K562 (cell line): ENCODE data around the gene ILF2. TPM values are rescaled to one million over a fixed set of nuclear protein-coding genes. Genes with fewer than 3 reads are reported as not detected.
A peak's percentile ranks its signal among the peaks of the same experiment; 100 is the strongest.

Source experiments
- BCLAF1 ChIP-seq, 2 experiments: fragments of 450-650 bp in 1 of 2; IDR thresholded peaks; 2 replicates each; pipeline ENCODE4 v1.6.1; 2011 to 2017; ENCODE audit warnings: low read depth in 2 of 2, antibody characterized with exemption in 1 of 2, borderline replicate concordance in 1 of 2, low read length in 1 of 2, mild to moderate bottlenecking in 1 of 2, mixed read lengths in 1 of 2; ENCODE audit not compliant: control insufficient read depth in 1 of 2
- CHD4 ChIP-seq: fragments of 200-600 bp; sonication (generic); IDR thresholded peaks from 3 replicates; pipeline ENCODE4 v1.6.1; 2012; ENCODE audit warnings: low read depth, mild to moderate bottlenecking, mixed read lengths, low read length, inconsistent platforms; ENCODE audit not compliant: insufficient read depth, insufficient replicate concordance, poor library complexity, severe bottlenecking
- ELF2 ChIP-seq: fragments of 250-450 bp; sonication (Bioruptor Pico); IDR thresholded peaks from 2 replicates; pipeline ENCODE4 v1.5.0; 2021; ENCODE audit warnings: mild to moderate bottlenecking
- FOXO4 ChIP-seq: fragments of 450-650 bp; formaldehyde crosslinking; IDR thresholded peaks from 2 replicates; pipeline ENCODE4 v1.4.0; 2020; ENCODE audit warnings: mild to moderate bottlenecking, moderate library complexity
- GMEB1 ChIP-seq: fragments of 250-450 bp; sonication (Bioruptor Pico); IDR thresholded peaks from 2 replicates; pipeline ENCODE4 v1.4.0; 2020; ENCODE audit warnings: mild to moderate bottlenecking
- KDM5B ChIP-seq: fragments of 200-600 bp; sonication (generic); IDR thresholded peaks from 2 replicates; pipeline ENCODE4 v1.6.1; 2012; ENCODE audit warnings: low read depth, mild to moderate bottlenecking, moderate library complexity, low read length, control low read depth, inconsistent platforms; ENCODE audit not compliant: insufficient replicate concordance
- NFRKB ChIP-seq: fragments of 450-650 bp; IDR thresholded peaks from 2 replicates; pipeline ENCODE4 v1.6.1; 2016; ENCODE audit warnings: low read depth
- PRMT5 ChIP-seq: sonication (generic); formaldehyde crosslinking; IDR thresholded peaks from 2 replicates; pipeline ENCODE4 v1.5.0; 2020; ENCODE audit warnings: missing genetic modification reagents
- PYGO2 ChIP-seq: fragments of 450-650 bp; IDR thresholded peaks from 2 replicates; pipeline ENCODE4 v1.6.1; 2016; ENCODE audit warnings: mild to moderate bottlenecking, missing genetic modification characterization, moderate library complexity, missing compliant biosample characterization
- SMAD2 ChIP-seq: fragments of 150-350 bp; IDR thresholded peaks from 2 replicates; pipeline ENCODE4 v1.6.1; 2014; ENCODE audit warnings: low read depth, mild to moderate bottlenecking, low read length
- SRSF1 ChIP-seq: fragments of 200-400 bp; formaldehyde crosslinking; IDR thresholded peaks from 2 replicates; pipeline ENCODE4 v1.6.1; 2017; ENCODE audit warnings: mild to moderate bottlenecking, low read depth, low read length, moderate library complexity
- SRSF3 ChIP-seq: fragments of 200-400 bp; formaldehyde crosslinking; IDR thresholded peaks from 2 replicates; pipeline ENCODE4 v1.6.1; 2016; ENCODE audit warnings: mild to moderate bottlenecking, low read length, moderate library complexity; ENCODE audit not compliant: insufficient read depth
- ZMIZ1 ChIP-seq, 2 experiments: fragments of 150-350 bp in 1 of 2; IDR thresholded peaks; 2 replicates each; pipeline ENCODE4 v1.6.1; 2012 to 2016; ENCODE audit warnings: low read depth in 2 of 2, low read length in 2 of 2, mild to moderate bottlenecking in 1 of 2, moderate library complexity in 1 of 2
- ZNF583 ChIP-seq: fragments of 250-450 bp; sonication (Bioruptor Pico); IDR thresholded peaks from 2 replicates; pipeline ENCODE4 v1.4.0; 2020
- ZNF696 ChIP-seq: fragments of 250-450 bp; sonication (Bioruptor Pico); conservative IDR thresholded peaks from 2 replicates; pipeline ENCODE4 v1.4.0; 2020; ENCODE audit warnings: mild to moderate bottlenecking, moderate library complexity
- ZNF707 ChIP-seq: fragments of 250-450 bp; sonication (Bioruptor Pico); conservative IDR thresholded peaks from 2 replicates; pipeline ENCODE4 v1.8.0; 2022; ENCODE audit warnings: inconsistent platforms, mild to moderate bottlenecking, moderate library complexity
- polyA plus RNA-seq, 8 experiments: library from polyadenylated mRNA; depleted of rRNA in 4 of 8; stranded (reverse) in 5 of 8; unstranded in 3 of 8; fragments of >200 nt; fragmentation: Nextera tagmentation in 2 of 8; fragmentation: Illumina TruSeq in 1 of 8; extraction: Ambion mirVana in 2 of 8; extraction: Trizol in 1 of 8; gene quantifications; 2 replicates each; pipeline versions ENCODE4 v1.2.1 to v1.2.3, GENCODE V29; 2011 to 2014; ENCODE audit warnings: inconsistent platforms in 1 of 8, missing spikeins in 1 of 8
- total RNA-seq, 7 experiments: library from RNA; depleted of rRNA in 6 of 7; stranded (reverse); fragments of >200 nt in 6 of 7; fragmentation: Illumina TruSeq in 2 of 7; extraction: Trizol in 2 of 7; gene quantifications; 2 replicates each; pipeline versions ENCODE4 v1.2.1 to v1.2.3, GENCODE V29; 2011 to 2021; ENCODE audit warnings: low replicate concordance in 1 of 7

ILF2 gene
- total and polyA plus RNA-seq, 9 of the 15 experiments (the other 6 are each of a cell fraction or from before 2014, with no cell fraction given) = 282 to 726 (median 474) TPM

GRCh38 chr1:153633754-153634665 is 36.8 kb downstream of the ILF2 start, which contains the start of gene CHTOP (continued):
- TF ChIP-seq PRMT5 (CRISPR knock-in tag) (0 out of 2 replicates have a peak, but pooled peaks have one; percentile 34), GMEB1 (CRISPR knock-in tag) (peak; percentile 97), FOXO4 (CRISPR knock-in tag) (no peak), SRSF3 (peak; percentile 94; the same call in 1 of the 2 replicates), SMAD2 (no peak), ELF2 (peak; percentile 54; the same call in 1 of the 2 replicates), ZNF696 (no peak), BCLAF1 (IDR thresholded peaks at IDR 0.05; ENCODE audit: borderline replicate concordance in 1 of 2, control insufficient read depth in 1 of 2, low read depth in 2 of 2, low read length in 1 of 2) (no peak), PYGO2 (no peak), ZMIZ1 (IDR thresholded peaks at IDR 0.05; ENCODE audit: low read depth in 2 of 2, low read length in 2 of 2) (no peak; a peak in 1 of 4 replicates), SRSF1 (peak; percentile 81), NFRKB (peak; percentile 99), ZNF707 (CRISPR knock-in tag) (no peak), ZNF583 (CRISPR knock-in tag) (0 out of 2 replicates have a peak, but pooled peaks have one; percentile 41), KDM5B (peak; percentile 86), CHD4 (no peak)
